Kidney capillary endothelial cell (primary cell): ENCODE data around the gene OPALIN.
A peak's percentile ranks its signal among the peaks of the same experiment; 100 is the strongest.

Experiments
- DNase-seq: peaks from one replicate; pipeline ENCODE4 v3.0.0-alpha.2; 2018; ENCODE audit warnings: low spot score

OPALIN gene

DNA sequence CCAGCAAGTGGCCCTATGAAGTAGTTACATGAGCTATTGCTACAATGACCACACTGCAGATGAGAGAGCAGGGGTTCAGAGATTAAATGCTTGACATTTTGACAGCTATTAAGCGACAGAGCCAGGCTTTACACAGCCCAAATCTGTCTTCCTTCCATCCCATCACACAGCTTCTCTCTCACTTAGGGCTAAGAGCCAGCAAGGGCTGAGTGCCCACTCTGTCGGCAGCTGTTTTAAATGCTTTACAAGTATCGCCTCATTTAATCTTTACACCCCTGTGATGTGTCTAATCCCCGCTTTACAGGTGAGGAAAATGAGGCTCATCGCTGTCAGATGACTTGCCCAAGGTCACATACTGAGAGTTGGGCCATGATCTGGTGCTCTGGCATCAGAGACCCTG lies 15.2 kb upstream of the OPALIN start:
- no peak for DNase-seq

GRCh38 chr10:96371356-96371755 lies 12.6 kb upstream of the OPALIN start:
- no peak for DNase-seq

DNA sequence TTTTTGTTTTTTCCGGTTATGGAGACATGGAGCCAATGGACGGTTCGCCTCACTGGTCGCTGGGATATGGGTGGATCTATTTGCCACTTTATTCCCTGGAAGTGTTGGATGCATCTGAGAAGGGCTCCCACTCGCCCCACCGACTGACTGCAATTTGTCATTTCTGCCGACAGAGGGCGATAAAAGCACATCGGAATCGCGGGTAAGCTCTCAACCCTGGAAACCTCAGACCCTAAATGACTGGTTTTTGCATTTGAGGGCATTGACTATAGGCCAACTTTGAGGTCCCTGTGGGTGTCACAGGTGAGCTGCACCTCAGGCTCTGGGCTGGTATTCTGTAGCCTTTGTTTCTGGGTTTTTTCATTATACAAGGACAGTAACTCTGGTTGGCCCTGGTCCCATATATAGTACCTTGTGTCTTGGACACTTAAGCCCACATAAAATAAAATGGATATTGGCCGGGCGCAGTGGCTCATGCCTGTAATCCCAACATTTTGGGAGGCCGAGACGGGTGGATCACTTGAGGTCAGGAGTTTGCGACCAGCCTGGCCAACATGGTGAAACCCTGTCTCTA lies 11.9 kb upstream of the OPALIN start:
- DNase-seq: peak; percentile 24

DNA sequence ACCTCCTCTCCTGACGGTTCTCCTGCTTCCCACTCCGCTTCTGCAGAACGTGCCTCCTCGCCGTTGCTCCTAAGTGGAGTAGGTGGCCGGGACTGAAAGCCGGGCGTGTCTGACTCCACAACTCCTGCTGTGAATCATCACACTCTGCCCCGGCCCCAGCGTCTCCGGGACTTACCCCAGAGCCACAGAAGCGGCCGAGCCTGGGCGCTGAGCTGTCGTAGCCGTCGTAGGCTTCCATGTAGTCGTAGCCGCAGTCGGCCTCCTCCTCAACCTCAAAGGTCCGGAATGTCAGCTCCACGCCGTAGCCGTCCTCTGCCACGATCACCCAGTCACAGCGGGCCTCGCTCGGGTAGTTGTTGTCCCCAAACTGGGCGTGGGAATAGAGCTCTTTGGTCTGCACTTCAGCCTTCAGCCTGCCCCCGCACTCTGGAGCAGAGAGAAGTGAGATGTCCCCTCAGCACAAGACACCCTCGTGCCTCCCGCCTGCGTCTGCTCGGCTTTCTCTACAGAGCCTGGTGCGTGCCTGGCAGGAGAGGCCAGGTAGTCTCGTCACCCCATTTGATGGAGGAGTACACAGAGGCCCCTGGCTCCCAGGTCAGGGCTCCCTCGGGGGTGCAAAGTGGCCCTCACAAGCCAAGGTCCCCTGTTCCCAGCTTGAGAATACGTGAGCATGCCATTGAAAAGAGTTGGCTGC lies 11.2 kb upstream of the OPALIN start:
- DNase-seq: no peak

GRCh38 chr10:96368971-96369370 lies 10.2 kb upstream of the OPALIN start:
- DNase-seq: no peak

DNA sequence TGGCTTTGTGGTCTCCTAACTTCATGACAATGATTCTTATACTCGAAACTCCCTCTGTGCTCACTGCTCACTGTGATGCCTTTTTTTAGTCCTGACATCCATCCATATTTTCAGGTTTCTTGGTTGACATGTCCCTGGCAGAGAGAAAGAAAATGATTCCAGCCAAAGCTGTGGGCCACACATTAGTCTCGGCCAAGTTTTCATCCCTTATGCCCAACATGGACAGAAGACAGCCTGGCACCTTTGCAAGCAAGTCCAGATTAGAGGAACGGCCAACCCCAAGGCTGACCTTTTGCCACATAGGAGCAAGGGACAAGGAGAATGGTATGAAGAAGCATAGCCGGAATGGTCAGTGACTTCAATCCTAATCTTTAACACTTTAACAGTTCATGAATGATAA lies 8.7 kb upstream of the OPALIN start:
- DNase-seq: no peak

DNA sequence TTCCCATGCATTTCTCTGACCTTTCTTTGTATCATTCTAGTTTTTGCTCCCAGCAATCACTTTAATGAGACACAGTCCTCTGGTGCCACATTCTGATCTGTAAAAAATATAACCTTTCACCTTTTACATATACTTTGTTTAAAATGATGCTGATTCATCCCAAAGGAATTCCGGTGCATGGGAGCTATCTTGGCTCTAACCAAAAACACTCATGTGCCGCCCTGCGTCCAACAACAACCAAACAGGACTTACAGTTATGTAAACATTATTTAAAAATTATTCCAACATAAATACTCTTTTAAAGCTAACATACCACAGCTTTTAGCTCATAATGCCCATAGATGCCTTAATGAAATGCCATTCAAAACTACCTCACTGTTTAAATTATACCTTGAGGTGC lies 7.7 kb upstream of the OPALIN start:
- no peak for DNase-seq

- no peak for DNase-seq
These were observed 6.8 kb upstream of the OPALIN start for GRCh38 chr10:96365571-96365970.

- no peak for DNase-seq
These were observed 2.0 kb upstream of the OPALIN start for GRCh38 chr10:96360766-96361165.

GRCh38 chr10:96360331-96360730 lies 1.5 kb upstream of the OPALIN start:
- no peak for DNase-seq

GRCh38 chr10:96359616-96360015 lies 814 bp upstream of the OPALIN start:
- no peak for DNase-seq

GRCh38 chr10:96357038-96357620 lies 1.7 kb downstream of the OPALIN start:
- DNase-seq: no peak

- DNase-seq: no peak
These were observed 6.2 kb downstream of the OPALIN start for GRCh38 chr10:96352582-96352981.

GRCh38 chr10:96352027-96352426 lies 6.8 kb downstream of the OPALIN start:
- no peak for DNase-seq

GRCh38 chr10:96346295-96346694 lies 12.5 kb downstream of the OPALIN start:
- DNase-seq: no peak

GRCh38 chr10:96345222-96345621 lies 13.6 kb downstream of the OPALIN start:
- no peak for DNase-seq

- no peak for DNase-seq
These were observed 14.6 kb downstream of the OPALIN start for GRCh38 chr10:96344178-96344577.

GRCh38 chr10:96342402-96342801 lies 16.4 kb downstream of the OPALIN start:
- no peak for DNase-seq

DNA sequence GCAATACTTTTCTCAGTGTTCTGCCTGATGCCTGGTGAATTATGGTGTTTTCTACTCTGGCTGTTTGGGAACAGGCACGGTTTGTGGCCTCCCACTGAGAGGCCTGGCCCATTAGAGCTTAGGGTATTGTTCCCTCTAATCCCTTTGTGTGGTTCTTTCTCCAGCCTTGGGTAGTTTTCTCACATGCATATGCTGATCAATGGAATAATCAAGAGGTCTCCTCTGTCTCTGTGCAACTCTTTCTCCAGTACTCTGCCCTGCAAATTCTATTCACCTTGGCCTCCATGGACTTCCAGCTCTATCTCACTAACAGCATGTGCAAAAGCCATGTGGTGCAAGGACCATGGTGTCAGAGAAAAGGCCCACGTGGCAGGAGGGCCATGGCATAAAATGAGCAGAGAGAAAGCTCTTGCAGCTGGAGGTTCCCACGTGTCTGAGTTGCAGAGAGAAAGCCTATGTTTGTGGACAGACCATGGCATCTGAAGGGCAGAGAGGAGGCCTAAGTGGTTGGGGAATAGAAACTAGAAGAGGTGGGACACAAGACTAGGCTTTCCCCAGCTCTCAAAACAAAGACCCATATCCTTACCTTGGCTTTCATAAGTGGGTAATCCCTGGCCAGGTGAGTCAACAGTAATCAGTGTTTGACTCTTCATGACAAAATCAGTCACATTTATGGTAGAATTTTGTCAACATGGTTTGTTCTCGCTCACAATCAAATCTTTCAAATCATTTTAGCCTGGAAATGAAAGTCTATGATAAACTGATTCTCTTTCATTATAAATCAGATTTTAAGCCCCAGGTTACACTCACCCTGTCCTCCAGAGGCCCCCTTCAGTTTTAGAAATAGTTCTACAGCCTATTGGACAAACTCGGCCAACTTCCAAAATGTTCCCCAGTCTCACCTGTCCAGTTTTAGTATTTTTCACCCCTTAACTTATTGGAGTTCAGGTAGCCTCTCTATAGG lies 17.3 kb downstream of the OPALIN start:
- DNase-seq: no peak

- peak; percentile 44 for DNase-seq
These were observed 18.6 kb downstream of the OPALIN start for GRCh38 chr10:96339956-96340904.

DNA sequence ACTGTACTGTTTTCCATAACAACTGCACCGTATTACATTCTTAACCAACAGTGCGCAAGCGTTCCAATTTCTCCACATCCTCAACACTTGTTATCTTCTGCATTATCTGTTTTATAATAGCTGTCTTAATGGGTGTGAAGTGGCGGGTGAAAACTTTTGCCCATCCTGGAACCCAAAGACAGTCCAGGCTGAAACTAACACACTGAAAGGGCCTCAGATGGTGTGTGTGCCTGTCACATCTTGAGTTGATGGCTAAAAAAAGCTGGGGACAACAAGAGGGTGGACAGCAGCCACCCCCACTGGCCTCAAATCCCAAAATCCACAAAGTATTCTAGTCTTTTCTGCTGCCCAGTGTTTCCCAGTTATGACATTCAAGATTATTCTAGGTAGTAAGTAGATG lies 19.4 kb downstream of the OPALIN start:
- DNase-seq: no peak
